ENCODE results near the gene NOL12. TPM values are rescaled to one million over a fixed set of nuclear protein-coding genes. Genes with fewer than 3 reads are reported as not detected.

NOL12 gene
- total RNA-seq, 6 donors from 2014 or later: 23.5 to 89.1 (median 26.7) TPM

DNA sequence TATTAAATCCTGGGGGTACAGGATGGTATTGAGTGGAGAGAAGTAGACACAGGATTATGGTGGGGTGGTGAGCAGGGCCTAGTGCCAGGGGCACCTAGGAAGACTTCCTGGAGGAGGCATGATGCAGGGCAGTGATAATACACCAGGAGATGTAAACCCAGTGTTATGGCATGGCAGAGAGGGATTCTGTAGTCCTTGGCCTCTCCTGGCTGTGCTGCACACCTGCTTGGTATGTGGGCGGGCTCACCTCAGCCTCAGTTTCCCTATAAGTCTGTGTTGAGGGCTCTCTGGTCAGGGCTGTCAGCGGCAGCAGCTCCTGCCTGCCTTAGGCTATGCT lies 25.5 kb upstream of the NOL12 start:
- ATAC-seq (ENCODE audit: low FRiP score in 2 of 2) (no peak), DNase-seq (no peak)
- Histone ChIP-seq H3K4me3 (no peak overlapping the region), H3K9me3 (no peaks in the 10 kb centered on the region), H3K27ac (peak overlapping the region in 2 of 4 donors; percentile 4 to 61), H3K36me3 (peaks cover 0 to 5% (median 1%) of the 10 kb centered on the region in 4 donors), H3K4me1 (peaks cover 30 to 44% (median 33%) of the 10 kb centered on the region in 4 donors), H3K27me3 (no peaks in the 10 kb centered on the region)
- TF ChIP-seq CTCF (IDR thresholded peaks at IDR 0.05) (no peak), EP300 (IDR thresholded peaks at IDR 0.05) (no peak), POLR2A (IDR thresholded peaks at IDR 0.05) (no peak), POLR2AphosphoS5 (IDR thresholded peaks at IDR 0.05) (no peak)
- WGBS, 2 donors: 83% methylated on average over 2 of the region's 2 CpGs; no CpG with 5 or more reads in 1 of the 2 donors

DNA sequence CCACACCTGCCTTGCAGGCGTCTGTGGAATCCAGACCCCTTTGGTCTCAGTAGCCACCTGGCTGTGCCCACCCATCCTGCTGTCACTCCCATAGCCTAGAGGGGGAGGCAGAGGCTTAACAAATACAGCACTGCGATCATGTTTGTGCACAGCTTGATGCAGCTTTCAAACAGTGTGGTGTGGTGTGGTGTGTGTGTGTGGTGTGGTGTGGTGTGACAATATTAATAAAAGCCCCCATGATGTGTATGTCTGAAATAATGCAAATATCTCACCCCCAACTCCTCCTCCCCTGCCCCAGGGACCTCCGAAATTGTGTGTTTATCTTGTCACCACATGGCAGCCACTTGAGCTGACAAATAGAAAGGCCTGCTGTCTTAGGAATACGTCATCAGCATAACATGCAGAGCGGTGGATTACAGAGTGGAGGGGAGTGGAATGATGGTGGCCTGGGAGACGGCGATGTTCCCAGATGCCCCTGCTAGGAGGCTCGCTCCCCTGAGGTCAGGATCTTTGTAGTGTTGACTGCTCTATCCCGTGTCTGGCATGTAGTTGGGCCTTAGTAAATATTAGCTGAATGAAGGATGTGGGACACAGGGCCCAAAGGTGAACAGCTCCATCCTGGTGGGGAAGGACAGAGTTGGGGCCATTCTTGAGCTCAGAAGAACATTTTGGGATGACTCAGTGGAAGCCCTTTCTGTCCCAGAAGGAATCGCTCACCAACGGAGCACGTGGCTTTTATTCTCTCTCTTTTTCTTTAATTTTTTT lies 24.8 kb upstream of the NOL12 start:
- H3K27me3 ChIP-seq: no peaks in the 10 kb centered on the region
- 63 to 65% methylated on average over 11 to 12 of the region's 12 CpGs for WGBS, 2 donors
- H3K36me3 ChIP-seq: peaks cover 0 to 10% (median 3%) of the 10 kb centered on the region in 4 donors
- H3K9me3 ChIP-seq: no peaks in the 10 kb centered on the region
- TF ChIP-seq POLR2AphosphoS5 (IDR thresholded peaks at IDR 0.05): no peak
- TF ChIP-seq POLR2A (IDR thresholded peaks at IDR 0.05): no peak
- TF ChIP-seq EP300 (IDR thresholded peaks at IDR 0.05): no peak
- TF ChIP-seq CTCF (IDR thresholded peaks at IDR 0.05): peak in 5 of 6 experiments; percentile 28 to 49 (median 35)
- peak overlapping the region in 3 of 4 donors; percentile 48 to 68 (median 61) for H3K27ac ChIP-seq
- peak in 1 of 2 donors; percentile 16 for ATAC-seq (ENCODE audit: low FRiP score in 2 of 2)
- no peak for DNase-seq
- H3K4me1 ChIP-seq: peaks cover 30 to 44% (median 33%) of the 10 kb centered on the region in 4 donors
- no peak overlapping the region for H3K4me3 ChIP-seq

DNA sequence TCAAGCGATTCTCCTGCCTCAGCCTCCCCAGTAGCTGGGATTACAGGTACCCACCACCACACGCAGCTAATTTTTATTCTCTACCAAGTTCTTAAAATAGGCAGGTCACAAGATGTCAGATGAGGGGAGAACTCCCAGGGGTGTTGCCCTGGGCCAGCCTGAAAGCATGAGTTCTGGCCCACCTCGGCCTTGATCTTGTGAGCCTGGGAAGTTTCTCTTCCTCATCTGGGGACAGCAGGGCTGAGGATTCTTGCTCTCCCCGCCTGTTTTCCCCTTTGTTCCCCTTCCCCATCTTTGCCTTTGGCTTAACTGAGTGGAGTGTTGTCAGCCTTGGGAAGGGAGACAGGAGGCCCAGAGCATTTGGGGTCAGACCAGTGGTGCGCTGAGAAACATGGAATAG lies 24.1 kb upstream of the NOL12 start:
- no peak overlapping the region for H3K4me3 ChIP-seq
- H3K27ac ChIP-seq: peak overlapping the region in 3 of 4 donors; percentile 48 to 68 (median 61)
- H3K9me3 ChIP-seq: no peaks in the 10 kb centered on the region
- DNase-seq (peak in 1 of 2 donors; percentile 38), ATAC-seq (ENCODE audit: low FRiP score in 2 of 2) (no peak)
- no peaks in the 10 kb centered on the region for H3K27me3 ChIP-seq
- TF ChIP-seq POLR2A (IDR thresholded peaks at IDR 0.05): no peak
- TF ChIP-seq CTCF (IDR thresholded peaks at IDR 0.05): no peak
- no peak for TF ChIP-seq POLR2AphosphoS5 (IDR thresholded peaks at IDR 0.05)
- TF ChIP-seq EP300 (IDR thresholded peaks at IDR 0.05): no peak
- peaks cover 0 to 12% (median 3%) of the 10 kb centered on the region in 4 donors for H3K36me3 ChIP-seq
- 78 to 89% methylated on average over 5 of the region's 5 CpGs for WGBS, 2 donors
- H3K4me1 ChIP-seq: peaks cover 30 to 44% (median 33%) of the 10 kb centered on the region in 4 donors

GRCh38 chr22:37663521-37664140 lies 22.5 kb upstream of the NOL12 start:
- H3K27me3 ChIP-seq: no peaks in the 10 kb centered on the region
- H3K4me1 ChIP-seq: peaks cover 25 to 38% (median 27%) of the 10 kb centered on the region in 4 donors
- no peak for TF ChIP-seq EP300 (IDR thresholded peaks at IDR 0.05)
- no peak for TF ChIP-seq POLR2AphosphoS5 (IDR thresholded peaks at IDR 0.05)
- DNase-seq (no peak), ATAC-seq (ENCODE audit: low FRiP score in 2 of 2) (no peak)
- no peak overlapping the region for H3K27ac ChIP-seq
- H3K4me3 ChIP-seq: no peak overlapping the region
- peaks cover 0 to 12% (median 3%) of the 10 kb centered on the region in 4 donors for H3K36me3 ChIP-seq
- H3K9me3 ChIP-seq: no peaks in the 10 kb centered on the region
- 85 to 88% methylated on average over 16 of the region's 16 CpGs for WGBS, 2 donors

- WGBS, 2 donors: 79 to 84% methylated on average over 15 to 16 of the region's 16 CpGs
- H3K4me1 ChIP-seq: peaks cover 22 to 33% (median 23%) of the 10 kb centered on the region in 4 donors
- no peak overlapping the region for H3K4me3 ChIP-seq
- no peak for DNase-seq
- peaks cover 0 to 12% (median 3%) of the 10 kb centered on the region in 4 donors for H3K36me3 ChIP-seq
- TF ChIP-seq EP300 (IDR thresholded peaks at IDR 0.05) (no peak), POLR2A (IDR thresholded peaks at IDR 0.05) (no peak), POLR2AphosphoS5 (IDR thresholded peaks at IDR 0.05) (no peak), CTCF (IDR thresholded peaks at IDR 0.05) (no peak)
- H3K27me3 ChIP-seq: no peaks in the 10 kb centered on the region
- no peaks in the 10 kb centered on the region for H3K9me3 ChIP-seq
- no peak for ATAC-seq (ENCODE audit: low FRiP score in 2 of 2)
- no peak overlapping the region for H3K27ac ChIP-seq
Measured at GRCh38 chr22:37664249-37665101, 21.7 kb upstream of the NOL12 start.
